Mesenteric fat pad (tissue), 1 donor: Measurements from ENCODE around the gene CD27. TPM values are rescaled to one million over a fixed set of nuclear protein-coding genes. Genes with fewer than 3 reads are reported as not detected.

Experiments
- DNase-seq: peaks from one replicate; pipeline ENCODE4 v3.0.0-alpha.2; 2020; ENCODE audit warnings: low spot score
- total RNA-seq: library from RNA; stranded (reverse); fragmentation: NEBNext Ultra II Directional; extraction: Animal tissue kit (Norgen Biotek cat#: 25700); gene quantifications from one replicate; pipeline ENCODE4 v1.2.1, GENCODE V29; 2021
- donor health status: DM: yes; HTN: yes; CAD: no.

Gene CD27
- total RNA-seq, 1 donor from 2014 or later, result not detected

- peak; percentile 51 for DNase-seq
Measured at GRCh38 chr12:6434205-6435140, 10.3 kb upstream of the CD27 start.

- peak; percentile 60 for DNase-seq
Measured at GRCh38 chr12:6435961-6436715, 8.6 kb upstream of the CD27 start.

DNA sequence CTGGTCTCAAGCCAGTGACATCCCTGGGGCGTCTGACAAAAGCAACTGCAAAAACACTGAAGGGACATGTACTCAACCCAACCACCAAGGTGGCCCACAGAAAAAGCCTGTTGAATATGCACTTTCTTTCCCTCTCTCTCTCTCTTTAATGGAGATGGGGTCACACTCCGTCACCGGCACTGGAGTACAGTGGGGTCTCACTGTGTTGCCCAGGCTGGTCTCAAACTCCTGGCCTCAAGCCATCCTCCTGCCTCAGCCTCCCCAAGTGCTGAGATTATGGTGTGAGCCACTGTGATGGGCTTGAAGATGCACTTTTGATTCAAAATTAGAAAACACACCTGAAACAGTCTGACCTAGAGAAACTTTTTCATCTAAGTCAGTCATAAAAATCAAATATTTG, 7.2 kb upstream of the CD27 start:
- no peak for DNase-seq

DNA sequence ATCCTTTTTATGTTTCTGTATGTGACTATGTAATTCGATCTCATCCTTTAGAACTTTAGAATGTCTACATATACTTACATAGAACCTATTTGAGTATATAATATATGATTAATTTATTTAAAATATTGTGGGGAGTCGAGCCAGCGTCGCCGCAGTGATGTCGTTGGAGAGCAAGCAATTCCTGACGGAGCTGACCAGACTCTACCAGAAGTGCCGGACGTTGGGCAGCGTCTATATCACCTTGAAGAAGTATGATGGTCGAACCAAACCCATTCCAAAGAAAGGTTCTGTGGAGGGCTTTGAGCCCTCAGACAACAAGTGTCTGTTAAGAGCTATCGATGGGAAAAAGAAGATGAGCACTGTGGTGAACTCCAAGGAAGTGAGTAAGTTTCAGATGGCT, 6.4 kb upstream of the CD27 start:
- DNase-seq, result no peak

GRCh38 chr12:6440391-6440790, 4.4 kb upstream of the CD27 start:
- DNase-seq, result no peak

DNA sequence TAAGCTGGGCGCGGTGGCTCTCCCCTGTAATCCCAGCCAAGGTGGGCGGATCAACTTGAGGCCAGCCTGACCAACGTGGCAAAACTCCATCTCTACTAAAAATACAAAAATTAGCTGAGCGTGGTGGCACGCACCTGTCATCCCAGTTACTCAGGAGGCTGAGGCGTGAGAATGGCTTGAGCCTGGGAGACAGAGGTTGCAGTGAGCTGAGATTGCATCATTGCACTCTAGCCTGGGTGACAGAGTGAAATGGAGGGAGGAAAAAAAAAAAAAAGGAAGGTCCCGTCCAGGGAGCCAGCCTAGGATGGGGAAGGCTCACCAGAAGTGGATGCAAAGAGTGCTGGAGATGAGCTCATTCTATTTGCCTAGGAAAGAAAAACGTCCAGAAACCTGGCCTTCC, 1.9 kb upstream of the CD27 start:
- DNase-seq, result no peak

DNA sequence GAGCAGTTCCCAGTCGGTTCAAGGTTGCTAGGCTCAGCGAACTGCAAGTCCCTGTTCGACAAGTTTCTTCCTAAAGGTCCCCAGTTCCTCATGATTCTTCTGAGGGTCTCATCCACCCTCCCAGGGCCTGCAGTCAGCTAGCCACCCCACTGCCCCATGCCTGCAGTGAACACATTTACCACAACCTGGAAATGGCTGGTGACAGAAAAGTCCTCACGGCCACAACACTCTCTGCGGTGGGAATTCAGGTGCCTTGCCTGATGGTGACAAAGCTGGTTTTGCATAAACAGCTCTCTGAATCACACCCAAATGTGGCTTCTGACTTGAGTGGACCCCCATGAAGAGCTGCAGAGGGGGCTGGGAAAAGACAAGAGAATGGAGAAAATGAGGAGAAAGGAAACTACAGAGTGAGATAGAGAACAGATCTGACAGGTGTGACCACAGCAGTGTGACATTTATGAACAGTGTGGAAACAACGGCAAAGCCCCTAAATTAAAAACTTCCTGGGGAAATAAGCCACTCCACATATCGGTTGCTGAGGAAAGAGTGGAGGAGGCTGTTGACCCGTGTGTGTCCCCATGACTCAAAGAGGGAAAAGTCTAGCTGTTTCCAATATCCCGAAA, 1.3 kb upstream of the CD27 start:
- no peak for DNase-seq

DNA sequence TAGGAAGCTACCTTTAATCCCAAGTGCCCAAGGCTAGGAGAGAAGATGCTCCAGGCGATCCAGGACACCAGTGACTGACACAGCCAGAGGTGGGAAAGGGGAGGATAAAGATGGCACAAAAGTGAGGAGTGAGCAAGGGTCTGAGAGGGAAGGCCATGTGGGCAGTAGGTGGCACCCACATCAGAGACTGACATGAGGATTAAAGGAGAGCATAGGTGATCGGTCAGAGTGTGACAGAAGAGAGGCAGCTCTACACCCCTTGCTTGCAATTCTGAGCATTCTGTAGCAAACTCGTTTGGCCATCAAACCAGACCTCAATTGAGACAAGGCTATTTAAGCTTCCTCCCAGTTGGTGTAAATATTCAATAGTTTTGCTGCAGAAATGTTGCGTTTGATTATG, 724 bp upstream of the CD27 start:
- no peak for DNase-seq

- DNase-seq, result peak; percentile 86
Measured at GRCh38 chr12:6450091-6450868, 5.5 kb downstream of the CD27 start.

- DNase-seq, result no peak
Measured at GRCh38 chr12:6450869-6451347, 6.2 kb downstream of the CD27 start.

DNA sequence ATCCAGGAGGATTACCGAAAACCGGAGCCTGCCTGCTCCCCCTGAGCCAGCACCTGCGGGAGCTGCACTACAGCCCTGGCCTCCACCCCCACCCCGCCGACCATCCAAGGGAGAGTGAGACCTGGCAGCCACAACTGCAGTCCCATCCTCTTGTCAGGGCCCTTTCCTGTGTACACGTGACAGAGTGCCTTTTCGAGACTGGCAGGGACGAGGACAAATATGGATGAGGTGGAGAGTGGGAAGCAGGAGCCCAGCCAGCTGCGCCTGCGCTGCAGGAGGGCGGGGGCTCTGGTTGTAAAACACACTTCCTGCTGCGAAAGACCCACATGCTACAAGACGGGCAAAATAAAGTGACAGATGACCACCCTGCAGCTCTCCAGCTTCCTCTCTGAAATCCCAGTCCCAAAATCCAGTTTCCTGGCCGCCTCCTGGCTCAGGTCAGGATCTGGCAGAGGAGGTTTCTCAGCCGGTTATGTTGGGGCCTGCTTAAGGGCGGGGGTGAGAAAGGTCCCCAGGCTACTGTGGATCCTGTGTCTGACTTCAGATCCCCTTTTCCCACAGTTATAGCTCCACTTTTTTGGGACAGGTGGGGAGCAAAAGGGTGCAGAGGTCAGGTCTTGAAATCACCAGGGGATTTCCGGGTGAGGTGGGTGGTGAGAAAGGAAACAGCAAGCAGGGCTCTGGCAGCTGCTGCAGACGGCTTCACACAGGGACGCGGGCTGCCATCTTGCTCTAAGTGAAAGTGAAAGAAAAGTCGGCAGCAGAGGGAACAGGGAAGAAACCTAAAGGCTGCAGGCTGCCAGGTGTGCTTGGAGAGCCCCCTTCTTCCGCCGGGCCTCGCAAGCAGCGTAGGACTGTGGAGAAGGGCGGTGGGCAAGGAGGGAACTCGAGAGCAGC, 6.8 kb downstream of the CD27 start, which contains the start of gene TAPBPL:
TAPBPL (plus strand) TSS at position 695 of the 897 bp plus-strand sequence. CDS start 207 bp downstream, outside the sequence.
- peak; percentile 91 for DNase-seq

DNA sequence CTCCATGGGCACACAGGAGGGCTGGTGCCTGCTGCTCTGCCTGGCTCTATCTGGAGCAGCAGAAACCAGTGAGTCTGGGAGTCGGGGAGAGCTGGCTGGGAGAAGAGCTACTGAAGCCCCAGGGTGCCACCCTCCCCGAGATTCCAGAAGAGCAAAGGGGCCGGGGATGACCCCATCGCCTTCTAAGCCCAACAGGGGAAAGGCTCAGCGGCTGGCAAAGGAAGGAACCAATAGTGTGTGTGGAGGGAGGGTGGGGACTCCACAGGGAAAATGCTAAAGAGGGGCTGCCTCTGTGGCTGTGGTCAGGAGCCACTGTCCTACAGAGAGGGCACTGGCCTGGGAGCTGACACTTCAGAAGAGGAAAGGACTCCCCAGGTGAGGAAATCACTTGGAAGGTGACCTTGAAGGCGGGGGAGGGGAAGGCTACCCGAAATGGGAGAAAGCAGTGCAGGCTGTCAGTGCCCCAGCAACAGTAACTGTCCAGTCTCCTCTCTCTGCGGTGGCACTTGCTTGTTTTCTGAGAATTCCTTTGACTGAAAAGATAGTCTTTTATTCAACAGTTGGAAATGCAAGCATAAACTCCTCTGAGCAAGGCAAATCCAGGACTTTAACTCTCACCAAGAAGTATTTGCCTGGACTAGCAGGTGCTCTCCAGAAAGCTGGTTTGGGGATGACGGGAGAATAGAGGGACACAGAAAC, 7.6 kb downstream of the CD27 start:
- peak; percentile 71 for DNase-seq

DNA sequence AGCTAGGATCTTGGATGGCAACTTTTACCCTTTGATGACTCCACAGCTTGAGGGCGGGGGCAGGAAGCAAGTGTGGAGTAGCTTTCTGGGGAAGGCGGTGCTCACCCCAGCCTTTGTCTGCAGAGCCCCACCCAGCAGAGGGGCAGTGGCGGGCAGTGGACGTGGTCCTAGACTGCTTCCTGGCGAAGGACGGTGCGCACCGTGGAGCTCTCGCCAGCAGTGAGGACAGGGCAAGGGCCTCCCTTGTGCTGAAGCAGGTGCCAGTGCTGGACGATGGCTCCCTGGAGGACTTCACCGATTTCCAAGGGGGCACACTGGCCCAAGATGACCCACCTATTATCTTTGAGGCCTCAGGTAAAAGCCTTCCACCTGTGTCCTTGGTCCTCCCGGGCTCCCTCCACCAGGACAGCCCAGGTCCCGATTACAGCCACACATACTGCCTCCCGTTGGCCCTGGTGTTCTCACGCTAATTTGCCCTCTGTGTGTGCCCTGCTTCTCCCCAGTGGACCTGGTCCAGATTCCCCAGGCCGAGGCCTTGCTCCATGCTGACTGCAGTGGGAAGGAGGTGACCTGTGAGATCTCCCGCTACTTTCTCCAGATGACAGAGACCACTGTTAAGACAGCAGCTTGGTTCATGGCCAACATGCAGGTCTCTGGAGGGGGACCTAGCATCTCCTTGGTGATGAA, 8.3 kb downstream of the CD27 start:
- peak; percentile 89 for DNase-seq

DNA sequence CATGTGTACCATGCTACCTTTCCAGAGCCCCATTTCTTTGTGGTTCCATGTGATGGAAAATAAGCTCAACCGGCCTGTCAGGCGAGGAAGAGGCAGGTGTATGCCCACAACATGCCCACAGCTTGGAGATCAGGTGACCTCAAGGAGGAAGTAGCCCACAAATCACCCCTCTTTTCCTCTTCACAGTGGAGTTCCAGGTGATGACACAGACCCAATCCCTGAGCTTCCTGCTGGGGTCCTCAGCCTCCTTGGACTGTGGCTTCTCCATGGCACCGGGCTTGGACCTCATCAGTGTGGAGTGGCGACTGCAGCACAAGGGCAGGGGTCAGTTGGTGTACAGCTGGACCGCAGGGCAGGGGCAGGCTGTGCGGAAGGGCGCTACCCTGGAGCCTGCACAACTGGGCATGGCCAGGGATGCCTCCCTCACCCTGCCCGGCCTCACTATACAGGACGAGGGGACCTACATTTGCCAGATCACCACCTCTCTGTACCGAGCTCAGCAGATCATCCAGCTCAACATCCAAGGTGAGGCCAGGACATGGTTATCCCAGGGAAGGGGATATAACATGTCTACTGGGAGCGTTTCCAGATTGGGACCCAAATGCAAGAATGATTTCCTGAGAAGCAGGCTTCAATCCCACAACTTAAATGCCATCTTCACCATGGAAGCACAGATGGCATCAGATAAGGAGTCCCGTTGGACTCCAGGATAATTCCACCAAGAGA, 12.6 kb downstream of the CD27 start:
- peak; percentile 65 for DNase-seq

GRCh38 chr12:6458281-6459003, 13.7 kb downstream of the CD27 start:
- DNase-seq, result peak; percentile 79

GRCh38 chr12:6459004-6459337, 14.2 kb downstream of the CD27 start:
- no peak for DNase-seq

- peak; percentile 33 for DNase-seq
Measured at GRCh38 chr12:6460751-6461371, 16.1 kb downstream of the CD27 start.
